HCT116 (cell line): ENCODE data around the gene MUC5B. TPM values are rescaled to one million over a fixed set of nuclear protein-coding genes. Genes with fewer than 3 reads are reported as not detected.
A peak's percentile ranks its signal among the peaks of the same experiment; 100 is the strongest.

Experiments
- ATAC-seq: fragments of 200-7000 bp; cut with Tn5 transposase; 2 replicates; pipeline ENCODE4 v1.9.1; 2020; ENCODE audit warnings: mild to moderate bottlenecking, moderate library complexity
- BruUV-seq: library from RNA; stranded (reverse); fragments of 400-500 nt; replicated peaks from 2 replicates; lab custom pipeline; 2021; lab: Mats Ljungman, UMichigan
- CTCF ChIA-PET: fragments of 300-600 bp; sonication (Branson Sonifier 250); formaldehyde crosslinking; loops from one replicate; lab custom pipeline; 2021; ENCODE audit warnings: antibody characterized with exemption; lab: Charles Lee
- POLR2A ChIA-PET: fragments of 300-600, 350-600 bp; sonication (Branson Sonifier 250); formaldehyde crosslinking; loops from one replicate; lab custom pipeline; 2021; ENCODE audit warnings: antibody characterized with exemption; lab: Charles Lee
- RAD21 ChIA-PET, 2 experiments: fragments of 300-600 bp; sonication (Branson Sonifier 250); formaldehyde crosslinking; loops; one replicate each; lab custom pipeline; 2023; ENCODE audit warnings: low total read pairs in 2 of 2; ENCODE audit not compliant: uncharacterized antibody in 2 of 2, unreplicated experiment in 2 of 2, low non-redundant PET in 1 of 2; lab: Charles Lee
- DNase-seq: peaks from one replicate; pipeline ENCODE4 v3.0.0-alpha.2; 2010; ENCODE audit warnings: low read depth, low spot score
- H2AFZ ChIP-seq: fragments of 200-600 bp; shearing (Covaris generic), sonication (generic); 2 replicates; pipeline ENCODE4 v1.6.1; 2017; ENCODE audit warnings: low read depth, mixed run types, mixed read lengths, antibody characterized with exemption, low read length; ENCODE audit not compliant: poor library complexity, severe bottlenecking
- H3K27ac ChIP-seq: 2 replicates; pipeline ENCODE4 v1.5.1; 2012; ENCODE audit warnings: low read depth, low read length
- H3K27me3 ChIP-seq: fragments of 200-600 bp; sonication (generic); 2 replicates; pipeline ENCODE4 v1.6.1; 2016; ENCODE audit warnings: mixed run types, low read length, mixed read lengths; ENCODE audit not compliant: insufficient read depth
- H3K36me3 ChIP-seq, 2 experiments: fragments of 200-500 bp in 1 of 2; fragments of 200-600 bp in 1 of 2; sonication (Bioruptor generic) in 1 of 2; sonication (generic) in 1 of 2; 2 replicates each; pipeline versions ENCODE4 v1.5.1 to v1.6.1; 2014 to 2016; ENCODE audit warnings: low read length in 2 of 2, inconsistent platforms in 1 of 2, mixed read lengths in 1 of 2, mixed run types in 1 of 2; ENCODE audit not compliant: insufficient read depth in 2 of 2, control insufficient read depth in 1 of 2
- H3K4me1 ChIP-seq, 2 experiments: fragments of 200-600 bp in 1 of 2; sonication (generic) in 1 of 2; 2 replicates each; pipeline versions ENCODE4 v1.5.1 to v1.6.1; 2012 to 2017; ENCODE audit warnings: low read length in 2 of 2, inconsistent platforms in 1 of 2, mild to moderate bottlenecking in 1 of 2, mixed read lengths in 1 of 2, mixed run types in 1 of 2, moderate library complexity in 1 of 2; ENCODE audit not compliant: insufficient read depth in 2 of 2, control insufficient read depth in 1 of 2
- H3K4me2 ChIP-seq: fragments of 200-600 bp; sonication (generic); 2 replicates; pipeline ENCODE4 v1.6.1; 2017; ENCODE audit warnings: mixed run types, low read length, mixed read lengths
- H3K4me3 ChIP-seq, 2 experiments: fragments of 200-600 bp in 1 of 2; sonication (generic) in 1 of 2; replicated peaks in 1 of 2; 2 replicates each; pipeline ENCODE4 v1.5.1; 2011 to 2016; ENCODE audit warnings: low read length in 2 of 2, control low read depth in 1 of 2, low read depth in 1 of 2, mild to moderate bottlenecking in 1 of 2, mixed read lengths in 1 of 2, mixed run types in 1 of 2
- H3K79me2 ChIP-seq: fragments of 200-600 bp; sonication (generic); 2 replicates; pipeline ENCODE4 v1.6.1; 2017; ENCODE audit warnings: mild to moderate bottlenecking, mixed run types, low read length, moderate library complexity, mixed read lengths; ENCODE audit not compliant: insufficient read depth
- H3K9ac ChIP-seq: fragments of 200-600 bp; sonication (generic); 2 replicates; pipeline ENCODE4 v1.6.1; 2016; ENCODE audit warnings: low read length, mixed read lengths
- H3K9me2 ChIP-seq: fragments of 200-600 bp; sonication (generic), shearing (Covaris generic); 2 replicates; pipeline ENCODE4 v1.6.1; 2017; ENCODE audit warnings: mixed run types, mild to moderate bottlenecking, moderate library complexity; ENCODE audit not compliant: insufficient read depth
- H3K9me3 ChIP-seq, 2 experiments: fragments of 200-500 bp in 1 of 2; fragments of 200-600 bp in 1 of 2; sonication (Bioruptor generic) in 1 of 2; sonication (generic) in 1 of 2; 2 replicates each; pipeline ENCODE4 v1.6.1; 2014 to 2017; ENCODE audit warnings: low read length in 2 of 2, mixed read lengths in 2 of 2, inconsistent platforms in 1 of 2, low read depth in 1 of 2, mild to moderate bottlenecking in 1 of 2, mixed run types in 1 of 2, moderate library complexity in 1 of 2; ENCODE audit not compliant: control insufficient read depth in 1 of 2, insufficient read depth in 1 of 2
- H4K20me1 ChIP-seq: fragments of 200-600 bp; sonication (generic), shearing (Covaris generic); 2 replicates; pipeline ENCODE4 v1.6.1; 2017; ENCODE audit warnings: mixed run types, mild to moderate bottlenecking, moderate library complexity; ENCODE audit not compliant: insufficient read depth
- CBX3 ChIP-seq: IDR thresholded peaks from 2 replicates; pipeline ENCODE4 v1.6.1; 2012; ENCODE audit warnings: low read depth
- CEBPB ChIP-seq: IDR thresholded peaks from 2 replicates; pipeline ENCODE4 v1.6.1; 2012; ENCODE audit warnings: low read depth
- CTCF ChIP-seq, 3 experiments: fragments of 200-600 bp in 1 of 3; sonication (generic) in 1 of 3; IDR thresholded peaks in 2 of 3; conservative IDR thresholded peaks in 1 of 3; 2 replicates each; pipeline ENCODE4 v1.5.1; 2012 to 2017; ENCODE audit warnings: low read depth in 2 of 3, low read length in 2 of 3, antibody characterized with exemption in 1 of 3, borderline replicate concordance in 1 of 3, control low read depth in 1 of 3, mild to moderate bottlenecking in 1 of 3, mixed read lengths in 1 of 3, mixed run types in 1 of 3, moderate library complexity in 1 of 3; ENCODE audit not compliant: insufficient read depth in 1 of 3
- ELF1 ChIP-seq: IDR thresholded peaks from 2 replicates; pipeline ENCODE4 v1.6.1; 2012; ENCODE audit warnings: low read depth, borderline replicate concordance
- EZH2 ChIP-seq: fragments of 200-600 bp; sonication (generic); IDR thresholded peaks from 2 replicates; pipeline ENCODE4 v1.6.1; 2017; ENCODE audit warnings: antibody characterized with exemption, mixed run types
- EZH2phosphoT487 ChIP-seq: fragments of 200-600 bp; IDR thresholded peaks from 2 replicates; pipeline ENCODE4 v1.6.1; 2018; ENCODE audit warnings: antibody characterized with exemption, borderline replicate concordance
- FOSL1 ChIP-seq: IDR thresholded peaks from 2 replicates; pipeline ENCODE4 v1.6.1; 2012; ENCODE audit warnings: low read depth
- POLR2AphosphoS5 ChIP-seq: IDR thresholded peaks from 2 replicates; pipeline ENCODE4 v1.6.1; 2011; ENCODE audit warnings: mild to moderate bottlenecking, low read depth, low read length, moderate library complexity
- RAD21 ChIP-seq: IDR thresholded peaks from 2 replicates; pipeline ENCODE4 v1.6.1; 2012; ENCODE audit warnings: low read depth, mild to moderate bottlenecking
- SIN3A ChIP-seq: IDR thresholded peaks from 2 replicates; pipeline ENCODE4 v1.6.1; 2012; ENCODE audit warnings: low read depth
- YY1 ChIP-seq: IDR thresholded peaks from 2 replicates; pipeline ENCODE4 v1.6.1; 2011; ENCODE audit warnings: low read length, low read depth, moderate library complexity, mild to moderate bottlenecking; ENCODE audit not compliant: insufficient replicate concordance; ENCODE audit errors: extremely low read depth
- ZNF274 ChIP-seq: fragments of 200-500 bp; sonication (Bioruptor generic); IDR thresholded peaks from 2 replicates; pipeline ENCODE4 v1.6.1; 2014; ENCODE audit warnings: mild to moderate bottlenecking, low read depth, low read length, inconsistent platforms
- intact Hi-C: fragments of 100-400 bp; cut with micrococcal nuclease; formaldehyde crosslinking; loops from 2 replicates; pipeline ENCODE4 v1.10.0; 2022
- total RNA-seq: library from RNA; stranded (reverse); gene quantifications from one replicate; pipeline ENCODE4 v1.2.1, GENCODE V29; 2021; ENCODE audit not compliant: unreplicated experiment
- TF ChIP-seq, protein P1 (sequence below): IDR thresholded peaks from 2 replicates; pipeline ENCODE4 v1.6.1; 2012

MUC5B gene
- total RNA-seq, 1 experiment from 2014 or later: 1.5 TPM

DNA sequence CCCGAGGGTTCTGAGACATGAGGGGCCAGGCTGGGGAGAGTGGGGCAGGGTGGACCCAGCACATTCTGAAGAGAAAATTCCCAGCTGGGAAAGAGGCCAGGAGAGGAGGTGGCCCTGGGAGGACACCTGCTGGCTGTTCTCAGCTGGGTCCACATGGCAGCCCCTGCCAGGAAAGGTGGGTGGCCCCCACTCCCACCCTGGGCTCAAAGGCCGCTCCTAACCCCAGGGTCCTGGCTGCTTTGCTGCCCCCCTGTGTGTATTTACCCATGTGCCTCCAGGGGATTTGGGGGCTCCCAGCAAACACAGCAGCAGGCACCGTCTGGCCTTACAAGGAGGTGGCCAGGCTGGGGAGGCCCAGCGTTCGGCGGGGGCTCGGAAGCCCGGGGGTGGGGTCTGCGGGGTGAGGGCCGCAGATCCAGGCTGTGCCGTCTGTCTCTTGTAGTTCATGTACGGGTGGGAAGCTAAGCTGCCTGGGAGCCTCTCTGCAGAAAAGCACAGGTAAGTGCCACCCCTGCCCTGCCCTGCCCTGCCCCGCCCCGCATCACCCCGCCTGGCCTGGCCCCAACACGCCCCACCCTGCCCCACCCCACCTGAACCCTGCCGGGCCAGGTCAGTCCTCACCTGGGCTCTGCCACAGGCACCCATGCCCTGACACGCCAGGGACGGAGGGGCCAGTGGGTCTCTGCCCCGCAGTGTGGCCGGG lies 10.6 kb downstream of the MUC5B start:
- H3K9me3 ChIP-seq: no peaks in the 10 kb centered on the region
- no peak overlapping the region for H3K27ac ChIP-seq
- intact Hi-C loops: loop anchor here (1.0 kb wide), 1 partner anchor 119 kb away; no protein-coding TSS in a partner anchor
- DNase-seq: no peak
- no peak overlapping the region for H2AFZ ChIP-seq
- H3K79me2 ChIP-seq: no peaks in the 10 kb centered on the region
- ATAC-seq: no peak
- H3K36me3 ChIP-seq: no peaks in the 10 kb centered on the region
- H3K9me2 ChIP-seq: no peaks in the 10 kb centered on the region
- H3K4me1 ChIP-seq: peaks cover 0 to 6% of the 10 kb centered on the region in 2 experiments; a peak in 1 of 4 replicates
- H3K4me2 ChIP-seq: no peak overlapping the region
- H3K27me3 ChIP-seq: no peaks in the 10 kb centered on the region
- ChIA-PET RAD21 (no interaction called here), CTCF (interaction anchor here (0.7 to 1.0 kb wide), 2 partner anchors 30 to 34 kb away, joined by 3 to 4 read pairs; no protein-coding TSS in a partner anchor), POLR2A (interaction anchor here (0.7 kb wide), 1 partner anchor 248 kb away, joined by 5 read pairs; no protein-coding TSS in a partner anchor)
- no peak overlapping the region for H3K9ac ChIP-seq
- TF ChIP-seq RAD21 (peak; percentile 58), SIN3A (no peak), CTCF (IDR thresholded peaks at IDR 0.05 in 2 of 3, conservative IDR thresholded peaks at IDR 0.05 in 1 of 3; ENCODE audit: borderline replicate concordance in 1 of 3, insufficient read depth in 1 of 3, low read depth in 2 of 3, low read length in 2 of 3) (peak; percentile 6 to 27 (median 14); a peak in 1 of 6 replicates)
- no peak overlapping the region for H3K4me3 ChIP-seq
- H4K20me1 ChIP-seq: no peaks in the 10 kb centered on the region
- BruUV-seq: no TSS peak

DNA sequence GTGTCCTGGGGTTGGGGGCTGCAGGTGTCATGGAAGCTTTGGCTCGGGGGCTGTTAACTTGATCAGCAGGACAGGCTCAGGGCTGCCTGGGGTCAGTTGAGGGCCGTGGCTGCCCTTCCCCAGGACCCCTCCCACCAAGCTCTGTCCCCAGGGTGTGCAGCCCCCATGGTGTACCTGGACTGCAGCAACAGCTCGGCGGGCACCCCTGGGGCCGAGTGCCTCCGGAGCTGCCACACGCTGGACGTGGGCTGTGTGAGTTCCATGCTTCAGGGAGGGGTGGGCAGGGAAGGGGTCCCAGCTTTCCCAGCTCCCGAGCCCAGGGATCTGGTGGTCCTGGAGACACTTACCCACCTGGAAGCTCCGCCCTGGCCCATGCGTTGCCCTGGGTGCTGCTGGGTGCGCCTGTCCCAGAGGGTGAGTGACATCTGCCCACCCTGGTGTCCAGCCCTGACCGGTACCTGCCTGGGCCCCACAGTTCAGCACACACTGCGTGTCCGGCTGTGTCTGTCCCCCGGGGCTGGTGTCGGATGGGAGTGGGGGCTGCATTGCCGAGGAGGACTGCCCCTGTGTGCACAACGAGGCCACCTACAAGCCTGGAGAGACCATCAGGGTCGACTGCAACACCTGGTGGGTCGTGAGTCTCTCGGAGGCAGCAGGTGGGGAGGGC lies 11.3 kb downstream of the MUC5B start:
- POLR2A ChIA-PET: interaction anchor here (0.7 kb wide), 1 partner anchor 247 kb away, joined by 5 read pairs; no protein-coding TSS in a partner anchor
- no peak for TF ChIP-seq CTCF (IDR thresholded peaks at IDR 0.05 in 2 of 3, conservative IDR thresholded peaks at IDR 0.05 in 1 of 3; ENCODE audit: borderline replicate concordance in 1 of 3, insufficient read depth in 1 of 3, low read depth in 2 of 3, low read length in 2 of 3)
- TF ChIP-seq EZH2: no peak
- TF ChIP-seq FOSL1: no peak
- TF ChIP-seq YY1: no peak
- no peak for TF ChIP-seq SIN3A
- TF ChIP-seq CEBPB: no peak
- TF ChIP-seq EZH2phosphoT487: no peak
- TF ChIP-seq, protein P1, sequence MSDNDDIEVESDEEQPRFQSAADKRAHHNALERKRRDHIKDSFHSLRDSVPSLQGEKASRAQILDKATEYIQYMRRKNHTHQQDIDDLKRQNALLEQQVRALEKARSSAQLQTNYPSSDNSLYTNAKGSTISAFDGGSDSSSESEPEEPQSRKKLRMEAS: no peak
- no peak for TF ChIP-seq POLR2AphosphoS5
- TF ChIP-seq ELF1: no peak
- no peak for TF ChIP-seq ZNF274
- TF ChIP-seq CBX3: no peak

More for the DNA sequence above, 11.3 kb downstream of the MUC5B start:
- ATAC-seq (no peak), DNase-seq (no peak)
- H3K27ac ChIP-seq: no peak overlapping the region
- H3K36me3 ChIP-seq: no peaks in the 10 kb centered on the region
- H3K9me2 ChIP-seq: no peaks in the 10 kb centered on the region
- no TSS peak for BruUV-seq
- intact Hi-C loops: no loop called here
- H3K4me1 ChIP-seq: peaks cover 0 to 6% of the 10 kb centered on the region in 2 experiments; a peak in 1 of 4 replicates
- ChIA-PET CTCF (no interaction called here), RAD21 (no interaction called here)
- no peak overlapping the region for H3K4me3 ChIP-seq
- H3K79me2 ChIP-seq: no peaks in the 10 kb centered on the region
- no peak overlapping the region for H3K9ac ChIP-seq
- no peaks in the 10 kb centered on the region for H3K9me3 ChIP-seq
- no peak overlapping the region for H3K4me2 ChIP-seq
- no peaks in the 10 kb centered on the region for H3K27me3 ChIP-seq
- no peaks in the 10 kb centered on the region for H4K20me1 ChIP-seq
- H2AFZ ChIP-seq: no peak overlapping the region
